GM19351 (cell line): ENCODE measurements around the gene NR2E3.

ENCODE experiments used
- ATAC-seq: cut with Tn5 transposase; IDR thresholded peaks from one replicate; pipeline ENCODE4 v1.9.1; 2021; ENCODE audit warnings: mild to moderate bottlenecking, moderate library complexity; ENCODE audit not compliant: unreplicated experiment

Gene NR2E3

GRCh38 chr15:71790081-71790480, 20.3 kb upstream of the NR2E3 start:
- no peak for ATAC-seq

- ATAC-seq: no peak
These were observed 18.4 kb upstream of the NR2E3 start for GRCh38 chr15:71791975-71792374.

GRCh38 chr15:71792521-71792920, 17.8 kb upstream of the NR2E3 start:
- ATAC-seq: no peak

- no peak for ATAC-seq
These were observed 11.7 kb upstream of the NR2E3 start for GRCh38 chr15:71798641-71799040.

- no peak for ATAC-seq
These were observed 10.2 kb upstream of the NR2E3 start for GRCh38 chr15:71800190-71800589.

- ATAC-seq: no peak
These were observed 9.3 kb upstream of the NR2E3 start for GRCh38 chr15:71800835-71801745.

- no peak for ATAC-seq
These were observed 8.3 kb upstream of the NR2E3 start for GRCh38 chr15:71801935-71802655.

GRCh38 chr15:71802770-71803169, 7.6 kb upstream of the NR2E3 start:
- no peak for ATAC-seq

GRCh38 chr15:71804226-71804625, 6.1 kb upstream of the NR2E3 start:
- no peak for ATAC-seq

GRCh38 chr15:71804695-71805470, 5.5 kb upstream of the NR2E3 start:
- ATAC-seq: peak; percentile 62

GRCh38 chr15:71806452-71806931, 3.9 kb upstream of the NR2E3 start:
- ATAC-seq: no peak

- no peak for ATAC-seq
These were observed 3.2 kb upstream of the NR2E3 start for GRCh38 chr15:71807125-71807629.

GRCh38 chr15:71807691-71808091, 2.7 kb upstream of the NR2E3 start:
- no peak for ATAC-seq

- ATAC-seq: no peak
These were observed 1.9 kb upstream of the NR2E3 start for GRCh38 chr15:71808311-71809020.

GRCh38 chr15:71809346-71809745, 1.0 kb upstream of the NR2E3 start:
- ATAC-seq: no peak

GRCh38 chr15:71811036-71811736, 832 bp downstream of the NR2E3 start:
- ATAC-seq: no peak

- ATAC-seq: no peak
These were observed 1.7 kb downstream of the NR2E3 start for GRCh38 chr15:71811752-71812735.

GRCh38 chr15:71812966-71813722, 2.8 kb downstream of the NR2E3 start:
- no peak for ATAC-seq
